Stromal cell of bone marrow (primary cell): ENCODE results near the gene PNKD.
A peak's percentile ranks its signal among the peaks of the same experiment; 100 is the strongest.

Experiments used
- DNase-seq: peaks from one replicate; pipeline ENCODE4 v3.0.0-alpha.2; 2012; ENCODE audit warnings: low read depth

The PNKD gene

DNA sequence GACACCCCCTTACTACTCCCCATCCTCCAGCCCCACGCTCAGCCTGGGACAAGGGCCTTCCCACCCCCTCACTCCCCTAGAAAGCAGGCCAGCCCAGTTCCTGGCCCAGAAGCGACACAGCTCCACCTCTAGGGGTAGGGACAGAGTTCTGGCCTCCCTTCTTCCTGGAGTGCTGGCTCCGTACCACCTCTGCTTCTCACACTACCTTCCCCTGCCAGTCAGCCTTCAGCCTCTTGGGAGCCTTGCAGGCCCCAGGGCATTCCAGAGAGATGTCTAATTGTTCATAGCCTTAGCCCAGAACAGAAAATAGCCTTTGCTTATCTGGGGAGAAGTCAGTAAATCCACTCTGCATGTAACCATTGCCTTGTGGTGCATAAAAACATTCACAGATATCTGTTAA, 73.3 kb downstream of the PNKD start:
- DNase-seq = peak; percentile 18

DNA sequence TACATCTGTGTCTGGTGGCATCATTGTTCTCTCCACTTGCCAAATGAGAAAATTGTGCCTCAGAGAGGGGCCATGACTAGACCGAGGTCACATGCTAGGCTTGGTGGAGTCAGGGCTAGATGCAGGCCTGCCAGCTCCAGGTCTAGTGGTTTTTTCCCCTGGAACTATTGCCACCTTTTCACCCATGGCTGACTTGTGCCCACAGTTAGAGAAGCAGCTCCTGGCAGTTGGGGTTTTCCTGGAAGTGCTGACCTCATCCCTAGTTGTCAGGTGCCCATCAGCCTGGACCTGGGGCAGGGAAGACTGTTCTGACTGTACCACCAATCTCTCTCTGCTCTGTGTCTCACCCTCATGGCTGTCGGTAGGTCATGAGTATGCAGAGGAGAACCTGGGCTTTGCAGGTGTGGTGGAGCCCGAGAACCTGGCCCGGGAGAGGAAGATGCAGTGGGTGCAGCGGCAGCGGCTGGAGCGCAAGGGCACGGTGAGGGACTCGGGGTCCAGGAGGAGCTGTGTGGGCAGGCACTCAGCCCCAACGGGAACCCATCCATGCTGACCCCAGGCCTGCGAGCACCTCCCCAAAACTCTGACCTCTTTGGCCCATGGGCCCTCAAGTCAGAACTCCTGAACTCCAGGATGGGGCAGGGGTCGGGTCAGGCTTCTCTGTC, 73.9 kb downstream of the PNKD start:
- DNase-seq = no peak

DNA sequence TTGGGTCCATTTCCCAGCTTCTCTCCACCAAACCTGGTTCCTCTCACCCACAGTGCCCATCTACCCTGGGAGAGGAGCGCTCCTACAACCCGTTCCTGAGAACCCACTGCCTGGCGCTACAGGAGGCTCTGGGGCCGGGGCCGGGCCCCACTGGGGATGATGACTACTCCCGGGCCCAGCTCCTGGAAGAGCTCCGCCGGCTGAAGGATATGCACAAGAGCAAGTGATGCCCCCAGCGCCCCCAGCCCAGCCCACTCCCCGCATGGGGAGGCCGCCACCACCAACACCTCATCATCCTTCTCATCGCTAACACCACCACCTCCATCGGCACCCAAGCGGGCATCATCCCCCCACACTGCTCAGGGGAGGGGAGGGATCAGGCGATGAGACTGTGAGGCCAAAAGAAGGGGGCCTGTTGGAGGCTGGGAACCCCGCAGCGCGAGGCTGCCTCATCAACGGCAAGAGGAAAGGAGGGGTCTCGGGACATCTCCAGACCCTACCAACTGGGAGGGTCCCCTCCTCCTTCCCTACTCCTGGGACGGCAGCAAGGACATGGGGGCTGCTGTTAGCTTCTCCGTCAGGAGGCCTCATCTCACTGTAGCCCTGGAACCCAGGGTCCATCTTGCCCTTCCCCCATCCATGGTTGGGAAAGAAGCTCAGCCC, 74.6 kb downstream of the PNKD start:
- DNase-seq = no peak

DNA sequence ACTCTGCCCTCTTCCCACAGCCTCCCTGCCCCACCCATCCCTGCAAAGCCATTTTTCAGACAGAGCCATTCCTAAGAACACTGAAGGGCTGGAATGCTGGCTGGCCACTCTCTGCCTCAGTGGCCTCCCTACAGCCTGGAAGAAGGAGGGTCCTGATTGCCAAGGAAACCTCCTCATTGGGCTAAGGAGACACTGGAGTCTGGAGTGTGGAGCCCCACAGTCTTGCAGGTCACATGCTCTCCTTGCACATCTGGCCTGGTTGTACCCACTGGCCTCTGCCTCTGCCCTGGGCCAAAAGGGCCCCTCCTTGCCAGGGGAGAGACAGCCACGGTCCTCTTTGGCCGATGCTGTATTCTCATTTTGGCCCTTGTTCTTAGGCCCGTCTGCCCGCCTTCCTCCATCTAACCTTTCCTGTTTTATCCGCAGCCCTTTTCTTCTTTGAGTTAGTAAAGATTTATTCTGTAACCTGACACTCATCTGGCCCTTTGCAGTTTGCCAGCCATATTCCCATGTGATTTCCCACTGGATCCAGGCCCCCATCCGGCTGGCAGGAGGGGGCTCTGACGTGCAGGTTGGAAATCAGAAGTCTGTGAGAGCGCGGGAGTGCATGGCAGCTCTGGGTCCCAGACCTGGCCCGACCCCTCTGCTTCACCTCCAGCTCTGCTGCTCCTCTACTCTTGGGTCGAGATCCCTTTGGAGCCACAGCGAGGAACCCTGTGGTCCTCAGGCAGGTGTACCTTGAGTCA, 75.3 kb downstream of the PNKD start:
- no peak for DNase-seq

DNA sequence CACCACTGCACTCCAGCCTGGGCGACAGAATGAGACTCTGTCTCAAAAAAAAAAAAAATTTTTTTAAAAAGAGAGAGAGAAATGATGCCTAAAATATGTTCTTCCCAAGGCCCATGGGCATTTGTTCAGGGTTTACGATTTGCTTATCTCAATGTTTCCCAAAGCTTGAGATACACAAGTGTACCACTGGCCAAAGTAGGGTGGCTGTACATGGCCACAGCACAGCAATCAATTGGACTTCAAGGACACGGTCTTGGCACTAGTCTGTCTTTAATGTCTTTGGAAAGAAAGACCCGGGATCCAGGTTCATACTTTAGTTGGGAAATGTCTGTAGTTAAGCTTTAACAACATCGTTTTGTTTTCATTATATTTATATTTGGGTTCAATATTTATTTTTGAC, 76.9 kb downstream of the PNKD start:
- no peak for DNase-seq

DNA sequence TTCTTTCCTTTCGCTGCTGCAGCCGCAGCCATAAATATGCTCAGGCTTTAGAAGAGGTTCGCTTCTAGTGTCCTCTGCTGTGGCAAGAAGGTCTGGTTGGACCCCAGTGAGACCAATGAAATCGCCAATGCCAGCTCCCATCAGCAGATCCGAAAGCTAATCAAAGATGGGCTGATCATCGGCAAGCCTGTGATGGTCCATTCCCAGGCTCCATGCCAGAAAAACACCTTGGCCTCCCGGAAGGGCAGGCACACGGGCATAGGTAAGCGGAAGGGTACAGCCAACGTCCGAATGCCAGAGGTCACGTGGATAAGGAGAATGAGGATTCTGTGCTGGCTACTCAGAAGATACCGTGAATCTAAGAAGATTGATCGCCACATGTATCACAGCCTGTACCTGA, 83.7 kb downstream of the PNKD start:
- DNase-seq = no peak

DNA sequence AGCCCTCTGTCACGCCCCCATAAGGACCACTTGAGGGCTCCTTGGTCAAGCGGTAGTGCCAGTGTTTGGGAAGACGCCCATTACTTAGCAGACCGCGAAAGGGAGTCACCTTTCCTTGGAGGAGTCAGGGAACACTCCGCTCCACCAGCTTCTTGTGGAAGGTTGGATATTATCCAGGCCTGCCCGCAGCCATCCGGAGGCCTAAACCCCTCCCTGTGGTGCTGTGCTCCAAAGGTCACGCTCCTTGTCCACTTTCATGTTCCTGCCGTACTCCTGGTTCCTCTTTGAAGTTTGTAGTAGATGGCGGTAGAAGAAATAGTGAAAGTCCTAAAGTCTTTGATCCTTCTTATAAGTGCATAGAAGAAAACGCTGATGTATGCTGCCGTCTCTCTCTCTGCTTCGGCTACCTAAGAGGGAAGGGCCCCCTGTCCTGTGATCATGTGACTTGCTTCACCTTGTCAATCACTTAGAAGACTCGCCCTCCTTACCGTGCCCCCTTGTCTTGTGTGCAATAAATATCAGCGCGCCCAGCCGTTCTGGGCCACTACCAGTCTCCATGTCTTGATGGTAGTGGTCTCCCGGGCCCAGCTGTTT, 84.6 kb downstream of the PNKD start:
- no peak for DNase-seq

DNA sequence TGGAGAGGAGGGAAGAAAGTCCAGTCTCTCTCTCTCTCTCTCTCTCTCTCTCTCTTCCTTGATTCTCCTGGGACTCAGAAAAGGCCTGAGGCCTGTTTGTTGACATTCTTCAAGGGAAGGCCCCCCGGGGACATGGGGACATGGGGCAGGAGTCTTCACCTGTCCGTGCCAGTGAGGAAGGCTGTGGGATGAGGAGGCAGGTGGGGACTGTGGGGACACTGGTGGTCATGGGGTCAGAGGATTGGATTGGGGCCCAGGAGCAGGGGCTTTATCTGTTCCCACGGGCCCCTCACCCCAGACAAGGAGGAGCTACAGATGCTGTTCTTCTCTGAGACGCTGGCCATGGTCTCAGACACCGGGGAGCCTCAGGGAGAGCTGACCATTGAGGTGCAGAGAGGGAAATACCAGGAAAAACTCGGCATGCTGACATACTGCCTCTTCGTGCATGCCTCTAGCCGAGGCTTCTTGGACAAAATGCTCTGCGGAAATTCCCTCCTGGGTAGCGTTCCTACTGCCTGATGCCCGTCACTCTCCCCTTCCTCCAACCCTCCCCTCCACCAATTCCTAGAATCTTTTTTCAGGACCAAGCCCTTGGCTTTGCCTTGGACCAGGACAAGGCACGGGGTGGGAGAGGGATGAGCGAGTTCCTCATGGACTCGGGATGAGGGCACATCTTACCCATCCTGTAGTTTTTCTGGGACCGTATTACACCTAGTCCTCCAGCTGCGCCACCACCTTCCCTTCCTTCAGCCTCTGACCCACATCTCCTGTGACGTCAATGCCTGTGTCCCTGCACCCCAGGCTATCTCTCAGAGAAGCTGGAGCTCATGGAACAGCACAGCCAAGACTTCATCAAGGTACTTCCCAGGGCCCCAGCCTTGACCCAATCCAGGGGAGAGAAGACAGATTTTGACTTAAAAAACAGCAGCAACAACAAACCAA, 87.2 kb downstream of the PNKD start:
- DNase-seq = no peak

DNA sequence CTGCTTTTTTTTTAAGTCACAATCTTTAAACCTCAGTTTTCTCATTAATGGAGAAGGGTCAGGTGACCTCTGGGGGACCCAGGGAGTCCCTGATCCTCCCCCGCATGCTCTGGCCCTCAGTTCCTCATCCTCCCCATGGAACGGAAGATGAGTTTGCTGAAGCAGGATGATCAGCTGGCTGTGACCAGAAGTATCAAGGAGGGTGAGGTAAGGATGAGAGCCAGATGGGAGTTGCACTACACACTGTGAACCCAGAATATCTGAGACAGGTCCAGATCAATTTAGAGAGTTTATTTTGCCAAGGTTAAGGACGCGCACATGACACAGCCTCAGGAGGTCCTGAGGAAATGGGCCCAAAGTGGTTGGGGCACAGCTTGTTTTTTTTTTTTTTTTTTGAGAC, 90.1 kb downstream of the PNKD start:
- DNase-seq = no peak

DNA sequence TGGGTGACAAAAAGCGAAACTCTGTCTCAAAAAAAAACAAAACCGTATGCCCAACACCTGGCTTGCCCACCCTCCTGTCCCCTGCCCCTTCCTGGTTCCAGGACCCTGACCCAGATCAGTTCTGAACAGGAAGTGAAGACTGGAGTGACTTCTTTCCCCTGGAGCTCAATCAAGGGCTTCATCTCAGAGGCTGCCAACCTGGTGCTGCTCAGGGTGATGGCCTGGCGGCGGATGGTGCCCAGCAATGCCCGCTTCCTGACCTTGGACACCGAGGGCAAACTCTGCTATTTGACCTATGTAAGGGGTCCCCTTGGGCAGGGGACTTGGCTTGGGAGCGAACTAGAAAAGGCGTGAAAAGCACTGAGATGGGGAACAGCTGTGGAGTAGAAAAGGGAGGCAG, 92.3 kb downstream of the PNKD start:
- DNase-seq = no peak

DNA sequence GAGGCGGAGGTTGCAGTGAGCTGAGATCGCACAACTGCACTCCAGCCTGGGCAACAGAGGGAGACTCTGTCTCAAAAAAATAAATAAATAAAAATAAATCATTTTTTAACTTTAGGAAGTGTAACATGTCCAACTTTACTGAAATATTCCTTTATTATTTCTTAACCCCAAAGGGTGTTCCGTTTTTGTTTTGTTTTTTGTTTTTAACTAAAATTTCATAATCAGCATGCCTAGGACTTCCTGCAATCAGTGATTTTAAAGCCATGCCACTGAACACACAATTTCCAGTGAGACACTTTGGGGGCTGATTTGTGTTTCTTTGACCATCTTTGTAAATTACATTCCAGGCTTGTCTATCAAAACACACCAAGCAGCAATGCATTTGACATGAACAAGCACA, 93.4 kb downstream of the PNKD start:
- no peak for DNase-seq

DNA sequence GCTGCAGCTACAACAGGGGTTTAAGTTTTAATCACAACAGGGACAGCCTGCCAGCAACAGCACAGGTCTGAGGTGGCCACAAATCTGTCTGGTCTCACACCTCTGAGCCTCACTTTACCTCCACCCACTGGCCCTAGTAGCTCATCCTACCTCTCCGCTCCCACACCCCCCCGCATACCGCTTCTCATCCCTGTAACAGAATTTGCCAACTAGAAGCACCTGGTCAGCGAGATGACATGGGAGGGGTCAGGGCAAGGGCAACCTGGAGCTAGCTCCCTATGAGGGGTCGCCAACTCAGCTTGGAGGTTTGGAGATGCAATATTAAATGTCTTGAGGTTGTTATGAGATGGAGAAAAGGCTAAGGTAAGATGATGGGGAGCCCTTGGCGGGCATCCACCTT, 93.9 kb downstream of the PNKD start:
- no peak for DNase-seq

DNA sequence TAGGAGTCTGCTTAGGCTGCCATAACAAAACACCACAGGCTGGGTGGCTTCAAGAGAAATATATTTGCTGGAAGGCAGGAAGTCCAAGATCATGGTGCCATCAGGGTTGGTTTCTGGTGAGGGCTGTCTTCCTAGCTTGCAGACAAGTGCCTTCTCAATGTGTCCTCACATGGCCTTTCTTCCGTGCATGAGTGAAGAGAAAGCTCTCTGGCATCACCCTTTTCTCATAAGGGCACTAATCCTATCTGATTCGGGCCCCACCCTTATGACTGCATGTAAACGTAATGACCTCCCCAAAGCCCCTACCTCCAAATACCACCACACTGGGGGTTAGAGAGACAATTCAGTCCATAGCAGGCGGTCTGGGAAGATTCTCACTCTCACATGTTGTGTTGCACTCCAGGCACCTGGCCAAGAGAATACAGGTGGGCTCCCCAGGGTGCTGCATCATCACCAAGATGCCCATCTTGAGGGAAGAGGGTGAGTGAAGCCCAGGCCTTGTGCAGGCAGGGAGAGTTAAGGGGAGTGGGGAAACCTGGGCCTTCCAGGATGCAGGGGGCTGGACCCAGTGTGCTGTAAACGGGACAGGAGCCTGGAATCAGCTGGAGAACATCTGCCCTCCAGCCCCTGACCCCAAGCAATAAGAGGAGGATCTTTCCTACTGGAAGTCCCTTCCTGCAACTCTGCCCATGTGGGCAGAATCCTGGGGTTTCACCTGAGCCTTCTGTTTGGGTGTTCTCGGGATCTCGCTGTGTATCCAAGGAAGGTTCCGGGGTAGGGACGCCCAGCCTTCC, 96.5 kb downstream of the PNKD start:
- DNase-seq = no peak

DNA sequence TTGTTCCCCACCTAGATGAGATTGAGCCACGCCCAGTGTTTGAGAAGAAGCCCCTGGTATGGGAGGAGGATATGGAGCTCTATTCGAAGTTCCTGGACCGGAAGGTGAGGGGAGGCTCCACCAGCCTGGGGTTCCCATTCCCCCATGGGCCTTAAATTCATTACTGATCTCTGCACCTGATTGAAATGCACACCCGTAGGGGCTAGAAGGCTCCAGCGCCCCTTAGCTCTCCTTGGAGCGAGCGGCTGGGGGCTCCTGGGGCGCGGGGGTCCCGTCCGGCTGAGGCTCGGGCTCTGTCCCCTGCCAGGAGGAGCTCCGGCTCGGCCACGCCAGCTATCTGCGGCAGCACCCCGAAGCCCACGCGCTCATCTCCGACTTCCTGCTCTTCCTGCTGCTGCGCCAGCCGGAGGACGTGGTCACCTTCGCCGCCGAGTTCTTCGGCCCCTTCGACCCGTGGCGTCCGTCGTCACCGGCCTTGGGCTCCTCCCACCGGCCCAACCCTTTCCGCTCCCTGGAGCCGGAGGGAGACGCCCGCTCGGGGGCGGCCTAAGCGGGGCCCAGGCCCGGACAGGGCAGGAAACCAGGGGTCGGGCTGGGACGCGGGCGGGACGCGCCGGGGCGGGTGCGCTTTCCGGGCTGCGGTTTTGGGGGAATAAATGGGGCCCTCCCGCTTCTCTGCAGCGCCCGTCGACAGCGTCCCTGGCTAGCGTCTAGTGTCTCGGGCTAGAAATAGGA, 97.3 kb downstream of the PNKD start:
- peak; percentile 15 for DNase-seq

DNA sequence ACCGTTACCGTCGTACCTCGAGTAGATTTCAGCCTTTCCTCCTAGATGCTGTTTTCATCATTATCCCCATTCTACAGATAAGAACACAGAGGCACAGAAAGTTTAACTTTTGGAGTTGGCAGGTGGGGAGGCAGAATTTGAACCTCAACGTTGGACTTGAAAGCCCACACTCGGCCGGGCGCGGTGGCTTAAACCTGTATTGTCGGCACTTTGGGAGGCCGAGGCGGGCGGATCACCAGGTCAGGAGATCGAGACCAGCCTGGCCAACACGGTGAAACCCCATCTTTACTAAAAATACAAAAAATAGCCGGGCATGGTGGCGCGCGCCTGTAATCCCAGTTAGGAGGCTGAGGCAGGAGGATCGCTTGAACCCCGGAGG, 97.8 kb downstream of the PNKD start:
- DNase-seq = no peak

DNA sequence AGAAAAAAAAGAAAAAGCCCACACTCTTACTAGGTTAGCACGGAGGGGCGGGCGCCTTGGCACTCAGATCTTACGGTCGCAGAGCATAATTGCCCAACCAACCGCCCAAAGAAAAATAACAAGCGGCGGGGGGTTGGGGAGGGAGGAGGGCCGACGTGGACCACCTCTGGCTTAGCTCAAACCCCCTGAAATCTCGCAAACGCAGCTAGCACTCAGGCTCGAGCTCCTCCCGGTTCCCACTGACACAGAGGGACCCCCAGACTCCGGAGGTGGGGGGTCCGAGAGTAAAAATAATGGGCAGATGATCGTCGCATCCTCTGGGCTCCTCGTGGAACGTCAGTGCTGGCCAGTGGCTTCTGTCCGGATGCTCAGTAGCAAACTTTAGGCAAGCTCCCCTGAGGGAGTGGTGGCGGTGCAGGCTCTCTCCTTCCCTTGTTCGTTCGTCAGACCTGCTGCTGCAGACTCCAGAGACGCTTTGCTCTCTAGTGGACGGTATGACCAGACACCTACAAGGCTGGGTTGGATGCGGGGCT, 98.4 kb downstream of the PNKD start:
- DNase-seq = no peak

DNA sequence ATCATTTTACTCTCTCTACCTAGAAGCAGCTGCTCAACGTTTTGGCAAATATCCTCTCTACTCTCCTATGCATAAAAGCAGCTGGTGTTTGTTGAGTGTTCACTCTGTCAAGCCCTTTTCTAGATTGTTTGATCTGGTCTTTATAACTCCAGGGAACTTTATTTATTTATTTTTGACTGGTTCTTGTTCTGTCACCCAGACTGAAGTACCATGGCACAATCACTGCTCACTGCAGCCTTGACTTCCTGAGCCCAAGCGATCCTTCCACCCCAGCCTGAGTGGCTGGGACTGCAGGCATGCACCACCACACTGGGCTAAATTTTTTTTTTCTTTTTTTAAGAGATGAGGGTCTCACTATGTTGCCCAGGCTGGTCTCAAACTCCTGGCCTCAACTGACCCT, 99.0 kb downstream of the PNKD start:
- DNase-seq = no peak

DNA sequence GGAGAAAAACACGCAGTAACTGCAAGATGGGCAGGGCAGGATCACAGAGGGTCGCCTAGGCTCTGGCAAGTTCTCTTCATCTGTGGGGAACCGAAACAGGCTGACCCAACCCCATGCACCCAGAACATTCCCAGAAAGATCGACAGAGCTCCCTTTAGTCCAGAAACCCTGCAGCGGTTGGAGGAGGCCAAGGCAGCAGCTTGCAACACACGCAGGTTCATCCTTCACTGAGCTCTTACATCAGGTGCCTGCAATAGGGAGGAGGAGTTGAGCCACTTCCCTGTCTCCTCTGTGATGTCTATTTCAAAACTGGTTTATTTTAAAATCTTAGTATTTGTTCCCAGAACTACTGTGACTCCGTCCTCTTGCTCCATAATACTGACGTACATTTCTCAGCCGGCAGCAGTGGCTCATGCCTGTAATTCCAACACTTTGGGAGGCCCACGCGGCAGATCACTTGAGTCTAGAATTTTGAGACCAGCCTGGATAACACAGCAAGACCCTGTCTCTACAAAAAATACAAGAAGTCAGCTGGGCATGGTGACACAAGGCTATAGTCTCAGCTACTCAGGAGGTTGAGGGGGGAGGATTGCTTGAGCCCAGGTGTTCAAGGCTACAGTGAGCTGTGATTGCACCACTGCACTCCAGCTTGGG, 100.2 kb downstream of the PNKD start:
- no peak for DNase-seq

DNA sequence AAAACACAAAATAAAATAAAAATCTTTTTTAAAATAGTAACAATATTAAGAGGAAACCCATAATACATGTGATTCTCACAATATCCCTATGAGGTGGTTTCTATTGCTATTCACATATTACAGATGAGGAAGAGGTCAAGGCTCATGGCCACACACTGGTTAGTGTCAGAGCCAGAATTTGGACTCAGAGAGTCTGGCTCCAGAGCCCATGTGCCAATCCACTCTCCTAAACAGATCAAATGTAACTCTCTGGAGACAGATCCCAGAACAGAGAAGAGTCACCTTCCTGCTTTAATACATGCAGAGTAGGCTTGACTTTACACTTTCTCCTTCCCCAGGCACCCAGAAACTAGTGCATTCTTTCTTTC, 101.6 kb downstream of the PNKD start:
- no peak for DNase-seq

DNA sequence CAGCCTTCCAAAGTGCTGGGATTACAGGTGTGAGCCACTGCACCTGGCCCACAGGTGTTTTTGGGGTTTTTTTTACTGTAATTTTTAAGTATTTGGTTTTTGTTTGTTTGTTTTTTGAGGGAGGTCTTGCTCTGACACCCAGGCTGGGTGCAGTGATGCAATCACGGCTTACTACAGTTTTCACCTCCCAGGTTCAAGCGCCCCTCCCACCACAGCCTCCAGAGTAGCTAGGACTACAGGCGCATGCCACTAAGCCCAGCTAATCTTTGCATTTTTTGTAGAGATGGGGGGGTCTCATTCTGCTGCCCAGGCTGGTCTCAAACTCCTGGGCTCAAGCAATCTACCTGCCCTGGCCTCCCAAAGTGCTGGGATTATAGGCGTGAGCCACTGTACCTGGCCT, 104.5 kb downstream of the PNKD start:
- no peak for DNase-seq
